GM12878 (cell line): ENCODE measurements around the gene CLK4. TPM values are rescaled to one million over a fixed set of nuclear protein-coding genes. Genes with fewer than 3 reads are reported as not detected.
A peak's percentile ranks its signal among the peaks of the same experiment; 100 is the strongest.

Experiments
- ATAC-seq: fragments of 200-7000 bp; cut with Tn5 transposase; 3 replicates; pipeline ENCODE4 v1.9.1; 2020; ENCODE audit warnings: mild to moderate bottlenecking, moderate library complexity
- BruUV-seq: library from RNA; stranded (reverse); fragments of 400-500 nt; replicated peaks from 2 replicates; lab custom pipeline; 2021; lab: Mats Ljungman, UMichigan
- CTCF ChIA-PET: fragments of 300-600 bp; sonication (Branson Sonifier 250); formaldehyde crosslinking; extraction: SDS; loops from one replicate; lab custom pipeline; 2021; ENCODE audit warnings: inconsistent platforms; lab: Yijun Ruan, JAX
- POLR2A ChIA-PET: fragments of 350-600 bp; formaldehyde crosslinking; extraction: SDS; loops from one replicate; lab custom pipeline; 2021; ENCODE audit warnings: inconsistent platforms; lab: Charles Lee
- RAD21 ChIA-PET: fragments of 300-600 bp; sonication (Branson Sonifier 250); formaldehyde crosslinking; loops from one replicate; lab custom pipeline; 2023; ENCODE audit warnings: antibody characterized with exemption; ENCODE audit not compliant: unreplicated experiment; lab: Charles Lee
- SMC1A ChIA-PET: fragments of 300-600 bp; sonication (Branson Sonifier 250); formaldehyde crosslinking; loops from one replicate; lab custom pipeline; 2023; ENCODE audit not compliant: unreplicated experiment, uncharacterized antibody; lab: Charles Lee
- DNase-seq: peaks from one replicate; pipeline ENCODE4 v3.0.0-alpha.2; 2011; ENCODE audit warnings: low read depth, low spot score
- FAIRE-seq: peaks from 3 replicates; lab custom pipeline; 2011; peaks lifted over from hg19 to GRCh38; lab: Jason Lieb, UNC
- H2AFZ ChIP-seq: 2 replicates; pipeline ENCODE4 v1.6.0; 2011; ENCODE audit warnings: low read depth, low read length, control low read depth; ENCODE audit not compliant: control insufficient read depth
- H3K27ac ChIP-seq: 2 replicates; pipeline ENCODE4 v1.5.1; 2011; ENCODE audit warnings: control low read depth; ENCODE audit not compliant: control insufficient read depth, insufficient read depth
- H3K27me3 ChIP-seq, 2 experiments: replicated peaks in 1 of 2; 2 replicates each; pipeline versions ENCODE4 v1.6.0 to v1.6.1; 2011; ENCODE audit warnings: low read length in 1 of 2; ENCODE audit not compliant: control insufficient read depth in 2 of 2, insufficient read depth in 2 of 2
- H3K36me3 ChIP-seq, 2 experiments: 2 replicates each; pipeline ENCODE4 v1.5.1; 2011; ENCODE audit warnings: low read length in 1 of 2; ENCODE audit not compliant: control insufficient read depth in 2 of 2, insufficient read depth in 2 of 2
- H3K4me1 ChIP-seq: 2 replicates; pipeline ENCODE4 v1.6.1; 2011; ENCODE audit warnings: mild to moderate bottlenecking, low read length, moderate library complexity, mixed read lengths; ENCODE audit not compliant: control insufficient read depth, insufficient read depth
- H3K4me2 ChIP-seq: 2 replicates; pipeline ENCODE4 v1.6.0; 2011; ENCODE audit warnings: control low read depth; ENCODE audit not compliant: control insufficient read depth, insufficient read depth
- H3K4me3 ChIP-seq: fragments of 200-600 bp; sonication (generic); 2 replicates; pipeline ENCODE4 v1.5.1; 2016
- H3K79me2 ChIP-seq: 2 replicates; pipeline ENCODE4 v1.6.0; 2011; ENCODE audit warnings: low read length; ENCODE audit not compliant: control insufficient read depth, insufficient read depth
- H3K9ac ChIP-seq: 2 replicates; pipeline ENCODE4 v1.8.0; 2011; ENCODE audit warnings: low read length, control low read depth, mixed read lengths; ENCODE audit not compliant: control insufficient read depth, insufficient read depth
- H3K9me3 ChIP-seq: replicated peaks from 3 replicates; pipeline ENCODE4 v1.5.1; 2011; ENCODE audit warnings: mild to moderate bottlenecking, low read length; ENCODE audit not compliant: control insufficient read depth, insufficient read depth
- H4K20me1 ChIP-seq: 2 replicates; pipeline ENCODE4 v1.6.0; 2011; ENCODE audit not compliant: control insufficient read depth, insufficient read depth
- ATF7 ChIP-seq: fragments of 450-650 bp; IDR thresholded peaks from 2 replicates; pipeline ENCODE4 v1.6.1; 2016; ENCODE audit warnings: low read depth, mild to moderate bottlenecking
- BHLHE40 ChIP-seq, 2 experiments: fragments of 450-650 bp in 1 of 2; IDR thresholded peaks; 2 replicates each; pipeline ENCODE4 v1.6.1; 2011 to 2017; ENCODE audit warnings: low read depth in 2 of 2, borderline replicate concordance in 1 of 2, improper control_type of control experiment in 1 of 2, low read length in 1 of 2, mild to moderate bottlenecking in 1 of 2
- BMI1 ChIP-seq: fragments of 450-650 bp; IDR thresholded peaks from 2 replicates; pipeline ENCODE4 v1.6.1; 2016; ENCODE audit warnings: mild to moderate bottlenecking, moderate library complexity, borderline replicate concordance
- DPF2 ChIP-seq: fragments of 450-650 bp; IDR thresholded peaks from 2 replicates; pipeline ENCODE4 v1.6.1; 2017; ENCODE audit warnings: mild to moderate bottlenecking
- HDAC2 ChIP-seq: fragments of 200-600 bp; sonication (generic); IDR thresholded peaks from 2 replicates; pipeline ENCODE4 v1.6.1; 2017
- HDAC6 ChIP-seq: fragments of 200-600 bp; sonication (generic); IDR thresholded peaks from one replicate; pipeline ENCODE4 v1.8.0; 2017; ENCODE audit warnings: antibody characterized with exemption; ENCODE audit not compliant: unreplicated experiment
- MTA2 ChIP-seq: fragments of 450-650 bp; IDR thresholded peaks from 2 replicates; pipeline ENCODE4 v1.6.1; 2016; ENCODE audit warnings: low read depth, mild to moderate bottlenecking, moderate library complexity
- NR2C2 ChIP-seq: IDR thresholded peaks from 2 replicates; pipeline ENCODE4 v1.6.1; 2011; ENCODE audit warnings: borderline replicate concordance, low read depth; ENCODE audit not compliant: control insufficient read depth, insufficient read length
- POU2F2 ChIP-seq: IDR thresholded peaks from 3 replicates; pipeline ENCODE4 v1.6.1; 2011; ENCODE audit warnings: low read depth, mild to moderate bottlenecking, low read length, borderline replicate concordance
- RELA ChIP-seq: fragments of 450-650 bp; IDR thresholded peaks from 2 replicates; pipeline ENCODE4 v1.8.0; 2014; ENCODE audit warnings: borderline replicate concordance; ENCODE audit not compliant: partially characterized antibody
- SIN3A ChIP-seq: IDR thresholded peaks from 2 replicates; pipeline ENCODE4 v1.6.1; 2012; ENCODE audit warnings: low read depth, low read length, improper control_type of control experiment
- SPI1 ChIP-seq: IDR thresholded peaks from 2 replicates; pipeline ENCODE4 v1.6.1; 2011; ENCODE audit warnings: low read depth, mild to moderate bottlenecking, low read length, moderate library complexity, borderline replicate concordance; ENCODE audit not compliant: insufficient read depth
- STAT3 ChIP-seq: IDR thresholded peaks from 2 replicates; pipeline ENCODE4 v1.6.1; 2011; ENCODE audit warnings: low read depth, low read length, improper control_type of control experiment
- TARDBP ChIP-seq: IDR thresholded peaks from 2 replicates; pipeline ENCODE4 v1.6.1; 2016; ENCODE audit warnings: borderline replicate concordance
- ZNF207 ChIP-seq: fragments of 450-650 bp; IDR thresholded peaks from 2 replicates; pipeline ENCODE4 v1.6.1; 2014; ENCODE audit warnings: antibody characterized with exemption, mild to moderate bottlenecking, borderline replicate concordance
- WGBS: methylation state at CpG from one replicate; pipeline ENCODE4 v1.1.6; 2016; ENCODE audit warnings: low lambda C conversion rate; ENCODE audit not compliant: insufficient replicate concordance, insufficient coverage; ENCODE audit errors: missing lambda C conversion rate; 5-methylcytosine and 5-hydroxymethylcytosine counted together
- in situ Hi-C: fragments of 300-500 bp; cut with MboI; formaldehyde crosslinking; loops from 9 replicates; pipeline ENCODE4 v1.14.3; 2018; ENCODE audit warnings: mixed read lengths
- intact Hi-C: fragments of 100-400 bp; cut with micrococcal nuclease; formaldehyde crosslinking; loops from one replicate; pipeline ENCODE4 v1.14.2; 2022; ENCODE audit not compliant: unreplicated experiment
- polyA plus RNA-seq, 11 experiments: library from polyadenylated mRNA; depleted of rRNA in 4 of 11; unstranded in 6 of 11; stranded (reverse) in 5 of 11; fragments of >200 nt; fragmentation: Nextera tagmentation in 4 of 11; fragmentation: Illumina TruSeq in 1 of 11; extraction: Ambion mirVana in 4 of 11; extraction: Trizol in 1 of 11; gene quantifications; 1 replicate in 1 of 11; 2 replicates in 10 of 11; pipeline versions ENCODE4 v1.2.1 to v1.2.3, GENCODE V29; 2011 to 2016; ENCODE audit warnings: inconsistent platforms in 2 of 11, missing spikeins in 2 of 11, low read depth in 1 of 11
- total RNA-seq, 4 experiments: library from RNA; depleted of rRNA in 3 of 4; stranded (reverse); fragments of >200 nt in 3 of 4; fragmentation: Illumina TruSeq in 1 of 4; extraction: Trizol in 1 of 4; gene quantifications; 2 replicates each; pipeline versions ENCODE4 v1.2.1 to v1.2.3, GENCODE V29; 2013 to 2021
- TF ChIP-seq, protein P1 (sequence below): IDR thresholded peaks from 2 replicates; pipeline ENCODE4 v1.6.1; 2011; ENCODE audit warnings: low read depth, mild to moderate bottlenecking, low read length, moderate library complexity, borderline replicate concordance; ENCODE audit errors: extremely low read depth
- TF ChIP-seq, protein P2 (sequence below): fragments of 450-650 bp; IDR thresholded peaks from 2 replicates; pipeline ENCODE4 v1.6.1; 2017; ENCODE audit warnings: mild to moderate bottlenecking, moderate library complexity
- TF ChIP-seq, protein P3 (sequence below): fragments of 450-650 bp; IDR thresholded peaks from 2 replicates; pipeline ENCODE4 v1.6.1; 2017; ENCODE audit warnings: borderline replicate concordance

The CLK4 gene
- total and polyA plus RNA-seq, 10 of the 15 experiments (the other 5 are each of a cell fraction or from before 2014, with no cell fraction given), result 13.6 to 47.9 (median 19.1) TPM

DNA sequence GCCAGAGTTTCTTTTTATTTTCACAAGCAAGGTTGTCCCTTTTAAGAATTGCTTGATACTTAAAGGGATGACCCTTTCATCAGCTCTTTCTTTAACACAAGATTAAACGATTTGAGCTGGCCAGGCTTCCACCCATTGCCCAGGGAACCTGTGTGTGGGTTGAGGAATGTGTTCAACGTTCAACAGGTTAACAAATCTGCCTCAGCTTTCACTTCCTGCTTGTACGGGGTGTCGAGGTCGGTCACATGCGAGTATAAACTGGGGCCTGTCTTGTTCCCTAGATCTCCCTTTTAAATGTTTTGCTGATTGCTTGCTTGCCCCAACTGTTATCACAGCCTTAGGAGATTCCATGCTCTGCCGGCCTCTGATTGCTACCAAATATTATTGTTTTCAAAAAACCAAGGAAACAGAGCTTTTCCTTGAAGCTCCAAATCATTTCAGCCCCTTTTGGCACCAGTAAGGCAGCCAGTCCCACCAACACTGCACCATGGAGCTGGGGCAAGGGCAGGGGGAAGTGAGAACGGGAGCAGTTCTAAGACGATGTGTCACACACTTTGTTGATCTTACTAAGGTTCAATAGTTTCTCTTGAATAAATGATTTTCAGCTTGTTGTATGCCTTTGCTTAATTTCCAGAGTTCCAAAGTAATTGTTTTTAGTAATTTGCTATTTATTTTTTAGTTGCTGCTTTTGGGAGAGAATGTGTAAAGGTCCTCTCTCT, 10.7 kb upstream of the CLK4 start:
- Histone ChIP-seq H3K4me3 (no peak overlapping the region), H3K36me3 (no peaks in the 10 kb centered on the region), H3K27ac (no peak overlapping the region), H3K4me2 (no peak overlapping the region), H3K9me3 (peaks cover 2% of the 10 kb centered on the region; the same call in 2 of the 3 replicates), H2AFZ (peak overlapping the region; percentile 39; the same call in 1 of the 2 replicates), H3K79me2 (no peaks in the 10 kb centered on the region), H3K27me3 (no peaks in the 10 kb centered on the region), H3K9ac (no peak overlapping the region), H3K4me1 (no peaks in the 10 kb centered on the region)
- POLR2A ChIA-PET, result interaction anchor here (0.5 to 1.4 kb wide), 3 partner anchors 12 to 37 kb away, joined by 3 to 7 read pairs (median 7); no protein-coding TSS in a partner anchor
- FAIRE-seq (peak; percentile 54), DNase-seq (no peak), ATAC-seq (peak; percentile 70)
- CTCF ChIA-PET, result interaction anchor here (1.3 kb wide), 1 partner anchor 12 kb away, joined by 4 read pairs; no protein-coding TSS in a partner anchor
- SMC1A ChIA-PET, result interaction anchor here (0.9 to 1.6 kb wide), 4 partner anchors 10 to 93 kb away, joined by 3 to 10 read pairs (median 4); partner anchors contain the start of genes CLK4 and ZNF354A
- in situ Hi-C loops, result no loop called here
- RAD21 ChIA-PET, result interaction anchor here (1.3 to 1.5 kb wide), 3 partner anchors 12 to 93 kb away, joined by 3 to 7 read pairs (median 3); partner anchors contain the start of gene ZNF354A
- TF ChIP-seq BHLHE40 (IDR thresholded peaks at IDR 0.05; ENCODE audit: borderline replicate concordance in 1 of 2, low read depth in 2 of 2, low read length in 1 of 2) (peak in 1 of 2 experiments; percentile 32; a peak in 1 of 4 replicates), TARDBP (no peak), MTA2 (no peak), ZNF207 (no peak), HDAC2 (no peak), ATF7 (no peak), BMI1 (no peak), SPI1 (peak; percentile 33; the same call in 1 of the 2 replicates), HDAC6 (no peak), NR2C2 (no peak), POU2F2 (no peak), DPF2 (no peak), RELA (no peak), SIN3A (no peak), STAT3 (no peak)
- TF ChIP-seq, protein P1, sequence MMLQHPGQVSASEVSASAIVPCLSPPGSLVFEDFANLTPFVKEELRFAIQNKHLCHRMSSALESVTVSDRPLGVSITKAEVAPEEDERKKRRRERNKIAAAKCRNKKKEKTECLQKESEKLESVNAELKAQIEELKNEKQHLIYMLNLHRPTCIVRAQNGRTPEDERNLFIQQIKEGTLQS, result no peak
- TF ChIP-seq, protein P2, sequence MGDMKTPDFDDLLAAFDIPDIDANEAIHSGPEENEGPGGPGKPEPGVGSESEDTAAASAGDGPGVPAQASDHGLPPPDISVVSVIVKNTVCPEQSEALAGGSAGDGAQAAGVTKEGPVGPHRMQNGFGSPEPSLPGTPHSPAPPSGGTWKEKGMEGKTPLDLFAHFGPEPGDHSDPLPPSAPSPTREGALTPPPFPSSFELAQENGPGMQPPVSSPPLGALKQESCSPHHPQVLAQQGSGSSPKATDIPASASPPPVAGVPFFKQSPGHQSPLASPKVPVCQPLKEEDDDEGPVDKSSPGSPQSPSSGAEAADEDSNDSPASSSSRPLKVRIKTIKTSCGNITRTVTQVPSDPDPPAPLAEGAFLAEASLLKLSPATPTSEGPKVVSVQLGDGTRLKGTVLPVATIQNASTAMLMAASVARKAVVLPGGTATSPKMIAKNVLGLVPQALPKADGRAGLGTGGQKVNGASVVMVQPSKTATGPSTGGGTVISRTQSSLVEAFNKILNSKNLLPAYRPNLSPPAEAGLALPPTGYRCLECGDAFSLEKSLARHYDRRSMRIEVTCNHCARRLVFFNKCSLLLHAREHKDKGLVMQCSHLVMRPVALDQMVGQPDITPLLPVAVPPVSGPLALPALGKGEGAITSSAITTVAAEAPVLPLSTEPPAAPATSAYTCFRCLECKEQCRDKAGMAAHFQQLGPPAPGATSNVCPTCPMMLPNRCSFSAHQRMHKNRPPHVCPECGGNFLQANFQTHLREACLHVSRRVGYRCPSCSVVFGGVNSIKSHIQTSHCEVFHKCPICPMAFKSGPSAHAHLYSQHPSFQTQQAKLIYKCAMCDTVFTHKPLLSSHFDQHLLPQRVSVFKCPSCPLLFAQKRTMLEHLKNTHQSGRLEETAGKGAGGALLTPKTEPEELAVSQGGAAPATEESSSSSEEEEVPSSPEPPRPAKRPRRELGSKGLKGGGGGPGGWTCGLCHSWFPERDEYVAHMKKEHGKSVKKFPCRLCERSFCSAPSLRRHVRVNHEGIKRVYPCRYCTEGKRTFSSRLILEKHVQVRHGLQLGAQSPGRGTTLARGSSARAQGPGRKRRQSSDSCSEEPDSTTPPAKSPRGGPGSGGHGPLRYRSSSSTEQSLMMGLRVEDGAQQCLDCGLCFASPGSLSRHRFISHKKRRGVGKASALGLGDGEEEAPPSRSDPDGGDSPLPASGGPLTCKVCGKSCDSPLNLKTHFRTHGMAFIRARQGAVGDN, result peak; percentile 38; the same call in 1 of the 2 replicates
- TF ChIP-seq, protein P3, sequence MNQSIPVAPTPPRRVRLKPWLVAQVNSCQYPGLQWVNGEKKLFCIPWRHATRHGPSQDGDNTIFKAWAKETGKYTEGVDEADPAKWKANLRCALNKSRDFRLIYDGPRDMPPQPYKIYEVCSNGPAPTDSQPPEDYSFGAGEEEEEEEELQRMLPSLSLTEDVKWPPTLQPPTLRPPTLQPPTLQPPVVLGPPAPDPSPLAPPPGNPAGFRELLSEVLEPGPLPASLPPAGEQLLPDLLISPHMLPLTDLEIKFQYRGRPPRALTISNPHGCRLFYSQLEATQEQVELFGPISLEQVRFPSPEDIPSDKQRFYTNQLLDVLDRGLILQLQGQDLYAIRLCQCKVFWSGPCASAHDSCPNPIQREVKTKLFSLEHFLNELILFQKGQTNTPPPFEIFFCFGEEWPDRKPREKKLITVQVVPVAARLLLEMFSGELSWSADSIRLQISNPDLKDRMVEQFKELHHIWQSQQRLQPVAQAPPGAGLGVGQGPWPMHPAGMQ, result no peak
- TF ChIP-seq, all 136 proteins: peak for 3
- no TSS peak for BruUV-seq
- WGBS, result 31% methylated on average over 9 of the region's 9 CpGs
- no peaks in the 10 kb centered on the region for H4K20me1 ChIP-seq
- intact Hi-C loops, result no loop called here
